Muscle layer of duodenum (tissue), 2 donors: ENCODE data around the gene PPP2R2C.

ENCODE experiments used
- H3K27ac ChIP-seq: one replicate; pipeline ENCODE4 v1.7.0; 2013; ENCODE audit warnings: mild to moderate bottlenecking, low read length
- H3K27me3 ChIP-seq: one replicate; pipeline ENCODE4 v1.7.0; 2013; ENCODE audit warnings: low read depth, mild to moderate bottlenecking, control low read depth, low read length
- H3K36me3 ChIP-seq, 2 donors: one replicate each; pipeline ENCODE4 v1.7.0; 2013; ENCODE audit warnings: low read length in 2 of 2, control low read depth in 1 of 2, mild to moderate bottlenecking in 1 of 2; ENCODE audit not compliant: insufficient read depth in 2 of 2, control insufficient read depth in 1 of 2
- H3K4me1 ChIP-seq, 2 donors: one replicate each; pipeline ENCODE4 v1.7.0; 2013; ENCODE audit warnings: low read length in 2 of 2, mild to moderate bottlenecking in 2 of 2, control low read depth in 1 of 2, moderate library complexity in 1 of 2; ENCODE audit not compliant: insufficient read depth in 2 of 2, control insufficient read depth in 1 of 2
- H3K4me3 ChIP-seq, 2 donors: one replicate each; pipeline ENCODE4 v1.7.0; 2013; ENCODE audit warnings: low read length in 2 of 2, low read depth in 1 of 2, mild to moderate bottlenecking in 1 of 2
- H3K9me3 ChIP-seq, 2 donors: one replicate each; pipeline ENCODE4 v1.7.0; 2013; ENCODE audit warnings: low read length in 2 of 2, control low read depth in 1 of 2, mild to moderate bottlenecking in 1 of 2; ENCODE audit not compliant: control insufficient read depth in 1 of 2
- donor health status: healthy.

PPP2R2C gene

DNA sequence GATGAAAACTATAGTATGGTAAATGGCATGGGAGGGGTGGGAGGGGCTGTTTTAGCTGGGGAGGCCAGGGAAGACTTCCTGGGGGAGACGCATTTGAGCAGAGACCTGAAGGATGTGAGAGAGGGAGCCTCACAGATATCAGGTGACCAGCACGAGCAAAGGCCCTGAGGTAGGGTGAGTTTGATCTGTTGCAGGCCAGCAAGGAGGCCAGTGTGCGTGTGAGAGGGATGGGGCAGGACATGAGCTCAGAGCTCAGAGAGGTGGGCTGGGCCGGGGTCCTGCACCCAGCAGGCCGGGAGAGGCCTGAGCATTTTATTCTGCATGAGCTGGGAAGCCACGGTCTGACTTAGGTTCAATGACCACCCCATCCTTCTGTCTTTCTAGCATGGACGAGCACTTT lies 80.0 kb downstream of the PPP2R2C start:
- Histone ChIP-seq H3K27me3 (no peaks in the 10 kb centered on the region), H3K9me3 (no peaks in the 10 kb centered on the region), H3K4me3 (no peak overlapping the region), H3K4me1 (no peaks in the 10 kb centered on the region), H3K36me3 (no peaks in the 10 kb centered on the region), H3K27ac (no peak overlapping the region)

DNA sequence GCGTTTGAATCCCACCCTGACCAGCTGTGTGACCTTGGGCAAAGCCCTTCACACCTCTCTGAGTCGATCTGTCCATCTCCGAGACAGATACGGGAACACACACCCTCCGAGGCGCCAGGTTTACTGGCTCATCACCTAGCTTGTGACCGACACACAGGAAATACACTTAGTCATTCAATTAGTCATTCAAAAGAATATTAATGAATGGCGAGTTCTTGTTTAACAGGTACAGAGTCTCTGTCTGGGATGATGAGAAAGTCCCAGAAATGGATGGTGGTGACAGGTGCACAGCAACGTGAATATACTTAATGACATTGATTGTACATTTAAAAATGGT lies 80.6 kb downstream of the PPP2R2C start:
- no peaks in the 10 kb centered on the region for H3K4me1 ChIP-seq
- H3K27ac ChIP-seq: no peak overlapping the region
- H3K36me3 ChIP-seq: no peaks in the 10 kb centered on the region
- no peaks in the 10 kb centered on the region for H3K9me3 ChIP-seq
- no peak overlapping the region for H3K4me3 ChIP-seq
- H3K27me3 ChIP-seq: no peaks in the 10 kb centered on the region

GRCh38 chr4:6391186-6391851 lies 81.1 kb downstream of the PPP2R2C start:
- H3K4me3 ChIP-seq: no peak overlapping the region
- no peaks in the 10 kb centered on the region for H3K36me3 ChIP-seq
- H3K27me3 ChIP-seq: no peaks in the 10 kb centered on the region
- no peaks in the 10 kb centered on the region for H3K4me1 ChIP-seq
- H3K9me3 ChIP-seq: no peaks in the 10 kb centered on the region
- no peak overlapping the region for H3K27ac ChIP-seq

- no peaks in the 10 kb centered on the region for H3K27me3 ChIP-seq
- no peak overlapping the region for H3K27ac ChIP-seq
- no peaks in the 10 kb centered on the region for H3K36me3 ChIP-seq
- H3K4me3 ChIP-seq: no peak overlapping the region
- H3K4me1 ChIP-seq: no peaks in the 10 kb centered on the region
- no peaks in the 10 kb centered on the region for H3K9me3 ChIP-seq
Observed at GRCh38 chr4:6390356-6390755, 82.1 kb downstream of the PPP2R2C start.

DNA sequence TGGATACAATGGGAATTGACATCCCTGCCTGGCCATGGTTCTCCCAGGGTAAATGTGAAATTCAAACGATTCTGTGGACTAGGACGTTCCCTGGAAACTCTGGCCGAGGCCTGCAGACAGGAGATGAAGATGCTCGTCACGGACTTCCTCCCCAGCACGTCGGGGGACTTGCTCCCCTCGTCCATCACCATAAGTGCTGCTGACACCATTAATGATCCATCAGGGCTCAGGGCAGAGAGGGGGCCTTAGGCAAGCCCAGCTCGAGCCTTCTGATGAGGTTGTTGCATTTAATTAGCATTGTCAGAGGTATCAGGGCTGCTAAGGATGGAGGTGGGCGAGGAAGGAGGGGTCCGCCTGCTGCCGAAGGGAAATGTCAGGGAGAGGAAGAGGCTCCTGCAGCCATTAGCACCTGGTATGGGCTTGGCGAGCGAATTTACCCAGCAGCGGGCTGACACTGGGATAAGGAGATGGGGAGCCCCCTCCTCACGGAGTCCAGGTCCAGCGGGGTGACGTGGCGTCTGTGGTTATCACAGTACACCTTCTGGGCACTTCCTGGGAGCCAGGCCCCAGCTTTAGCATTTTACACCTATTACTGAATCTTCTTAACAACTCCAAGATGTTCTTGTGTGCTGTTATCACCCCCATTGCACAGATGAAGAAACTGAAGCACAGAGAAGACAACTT lies 83.1 kb downstream of the PPP2R2C start:
- H3K36me3 ChIP-seq: no peaks in the 10 kb centered on the region
- no peaks in the 10 kb centered on the region for H3K27me3 ChIP-seq
- no peak overlapping the region for H3K4me3 ChIP-seq
- H3K9me3 ChIP-seq: no peaks in the 10 kb centered on the region
- no peaks in the 10 kb centered on the region for H3K4me1 ChIP-seq
- no peak overlapping the region for H3K27ac ChIP-seq

DNA sequence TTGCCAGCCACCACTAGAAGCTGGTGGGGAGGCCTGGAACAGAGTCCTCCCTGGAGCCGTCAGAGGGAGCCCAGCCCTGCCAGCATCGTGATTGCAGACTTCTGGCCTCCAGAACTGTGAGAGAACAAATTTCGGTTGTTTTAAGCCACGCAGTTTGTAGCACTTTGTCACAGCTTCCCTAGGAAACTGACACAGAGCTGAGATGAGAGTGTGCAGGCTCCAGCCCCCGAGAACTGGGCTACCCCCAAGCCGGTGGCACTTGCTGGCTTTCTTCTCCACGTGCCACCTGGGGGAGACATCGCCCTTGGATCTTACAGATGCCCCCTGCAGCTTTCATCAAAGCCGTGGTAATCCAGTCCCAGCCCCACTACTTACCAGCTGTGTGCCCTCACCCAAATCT lies 83.7 kb downstream of the PPP2R2C start:
- Histone ChIP-seq H3K27ac (no peak overlapping the region), H3K4me1 (no peaks in the 10 kb centered on the region), H3K27me3 (no peaks in the 10 kb centered on the region)

DNA sequence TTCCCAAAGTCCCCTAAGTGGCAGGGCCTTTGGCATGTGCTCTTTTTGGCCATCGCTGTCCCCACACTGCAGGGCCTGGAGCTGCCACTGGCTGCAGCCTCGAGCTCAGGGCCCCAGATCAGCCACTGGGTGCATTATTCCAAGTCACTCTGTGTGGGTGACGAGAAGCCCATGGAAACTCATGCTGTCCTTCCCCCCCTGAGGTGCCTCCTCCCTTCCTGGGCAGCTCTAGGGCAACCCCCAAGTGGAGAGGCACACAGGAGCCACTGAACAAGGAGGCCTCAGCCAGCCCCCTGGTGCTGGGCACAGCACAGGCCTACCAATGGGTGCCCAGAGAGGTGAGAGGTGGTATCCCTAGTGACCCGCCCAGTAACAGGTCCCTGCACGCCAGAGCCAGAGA lies 84.5 kb downstream of the PPP2R2C start:
- Histone ChIP-seq H3K27ac (no peak overlapping the region), H3K4me3 (no peak overlapping the region), H3K36me3 (no peaks in the 10 kb centered on the region), H3K27me3 (no peaks in the 10 kb centered on the region), H3K4me1 (no peaks in the 10 kb centered on the region), H3K9me3 (no peaks in the 10 kb centered on the region)

More for the DNA sequence above, 83.7 kb downstream of the PPP2R2C start:
- Histone ChIP-seq H3K36me3 (no peaks in the 10 kb centered on the region), H3K9me3 (no peaks in the 10 kb centered on the region), H3K4me3 (no peak overlapping the region)

DNA sequence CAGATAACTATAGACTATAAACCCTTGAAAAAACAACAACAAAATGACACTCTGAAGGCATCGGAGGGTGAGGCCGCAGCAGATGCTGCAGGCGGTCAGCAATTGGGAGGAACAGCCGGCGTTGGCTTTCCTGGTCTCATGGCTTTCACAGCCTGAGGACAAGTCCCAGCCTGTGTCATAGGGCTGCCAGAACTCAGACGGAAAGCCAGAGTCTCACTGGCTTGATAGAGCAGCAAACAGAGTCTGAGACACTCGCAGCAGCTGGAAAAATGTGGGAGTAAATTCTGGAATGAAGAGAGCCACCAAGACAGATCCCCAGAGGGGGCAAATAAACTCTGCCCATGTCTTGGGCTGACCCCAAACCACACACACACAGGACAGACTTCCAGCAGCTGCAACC lies 86.3 kb downstream of the PPP2R2C start:
- H3K27ac ChIP-seq: no peak overlapping the region
- H3K9me3 ChIP-seq: no peaks in the 10 kb centered on the region
- no peaks in the 10 kb centered on the region for H3K36me3 ChIP-seq
- no peak overlapping the region for H3K4me3 ChIP-seq
- H3K27me3 ChIP-seq: no peaks in the 10 kb centered on the region
- no peaks in the 10 kb centered on the region for H3K4me1 ChIP-seq

- Histone ChIP-seq H3K36me3 (no peaks in the 10 kb centered on the region), H3K27me3 (no peaks in the 10 kb centered on the region), H3K27ac (no peak overlapping the region), H3K9me3 (no peaks in the 10 kb centered on the region), H3K4me3 (no peak overlapping the region), H3K4me1 (no peaks in the 10 kb centered on the region)
Observed at GRCh38 chr4:6385288-6385687, 87.1 kb downstream of the PPP2R2C start.

GRCh38 chr4:6384541-6384940 lies 87.9 kb downstream of the PPP2R2C start:
- Histone ChIP-seq H3K27me3 (no peaks in the 10 kb centered on the region), H3K4me3 (no peak overlapping the region), H3K4me1 (no peaks in the 10 kb centered on the region), H3K9me3 (no peaks in the 10 kb centered on the region), H3K27ac (no peak overlapping the region), H3K36me3 (no peaks in the 10 kb centered on the region)

GRCh38 chr4:6383929-6384328 lies 88.5 kb downstream of the PPP2R2C start:
- H3K4me1 ChIP-seq: no peaks in the 10 kb centered on the region
- H3K27ac ChIP-seq: no peak overlapping the region
- H3K27me3 ChIP-seq: no peaks in the 10 kb centered on the region
- no peak overlapping the region for H3K4me3 ChIP-seq
- no peaks in the 10 kb centered on the region for H3K36me3 ChIP-seq
- H3K9me3 ChIP-seq: no peaks in the 10 kb centered on the region

GRCh38 chr4:6383009-6383404 lies 89.4 kb downstream of the PPP2R2C start:
- Histone ChIP-seq H3K36me3 (no peaks in the 10 kb centered on the region), H3K27ac (no peak overlapping the region), H3K27me3 (no peaks in the 10 kb centered on the region), H3K4me3 (no peak overlapping the region), H3K9me3 (no peaks in the 10 kb centered on the region), H3K4me1 (no peaks in the 10 kb centered on the region)
